ENCODE results near the gene VAMP5. TPM values are rescaled to one million over a fixed set of nuclear protein-coding genes. Genes with fewer than 3 reads are reported as not detected.
"Not testable (repeated sequence)": the region's sequence is repeated elsewhere in the genome, so short reads cannot be mapped to it uniquely, and the experiment has no call there.

VAMP5 gene
- total RNA-seq, 1 donor from 2014 or later: 65.6 TPM

DNA sequence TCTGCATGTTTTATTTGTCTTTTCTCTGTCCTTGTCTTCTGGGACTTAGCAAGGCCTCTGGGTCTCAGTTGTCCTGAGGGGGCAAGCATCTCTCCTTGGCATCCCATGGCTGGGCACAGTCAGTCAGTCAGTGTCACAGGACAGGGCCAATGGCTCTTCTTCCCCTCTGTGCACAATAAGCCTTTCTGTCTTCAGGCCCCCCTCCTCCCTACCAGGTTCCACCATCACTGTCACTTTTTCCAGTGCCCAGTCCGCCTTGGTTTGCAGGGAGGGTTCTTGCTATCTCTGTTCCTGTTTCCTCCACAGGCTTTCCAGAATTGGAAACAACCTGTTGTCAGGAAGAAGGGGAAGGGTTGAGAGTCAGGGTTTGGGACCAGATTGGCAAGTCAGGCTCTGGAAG, 1.7 kb upstream of the VAMP5 start:
- intact Hi-C loops (cut with micrococcal nuclease): no loop called here

DNA sequence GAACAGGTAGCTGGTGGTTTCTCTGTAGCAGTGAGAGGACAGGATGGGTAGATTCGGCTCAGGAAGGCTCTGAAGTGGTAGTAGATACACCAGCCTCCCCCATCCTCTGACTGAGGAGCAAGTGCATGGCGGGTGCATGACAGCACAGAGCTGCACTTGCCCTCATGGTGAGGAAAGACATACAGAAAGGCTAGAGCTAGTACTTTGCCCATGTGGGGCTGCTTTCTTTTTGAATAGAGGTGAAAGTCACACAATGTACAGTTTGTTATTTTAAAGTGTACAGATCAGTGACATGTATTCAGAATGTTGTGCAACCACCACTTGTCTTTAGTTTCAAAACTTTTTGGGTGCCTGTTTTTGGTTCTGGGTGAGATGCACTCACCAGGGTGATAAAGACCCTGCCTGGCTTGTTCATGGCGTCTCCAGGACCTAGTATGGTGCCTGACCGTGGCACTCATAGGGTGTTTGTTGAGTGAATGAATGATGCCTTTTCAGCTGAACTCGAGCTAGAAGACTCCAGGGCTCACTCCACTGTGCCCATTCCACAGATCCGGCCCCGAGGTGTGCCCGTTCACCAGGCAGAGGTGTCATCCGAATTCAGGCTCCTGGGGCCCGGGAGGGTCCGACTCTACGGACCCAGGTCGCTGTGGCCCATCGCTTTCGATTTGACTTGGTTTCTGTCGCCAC, 421 bp upstream of the VAMP5 start:
- intact Hi-C loops (cut with micrococcal nuclease): loop anchor here (1.0 to 2.0 kb wide), 3 partner anchors 11 to 33 kb away; partner anchors contain the start of genes GGCX, RNF181 and USP39

DNA sequence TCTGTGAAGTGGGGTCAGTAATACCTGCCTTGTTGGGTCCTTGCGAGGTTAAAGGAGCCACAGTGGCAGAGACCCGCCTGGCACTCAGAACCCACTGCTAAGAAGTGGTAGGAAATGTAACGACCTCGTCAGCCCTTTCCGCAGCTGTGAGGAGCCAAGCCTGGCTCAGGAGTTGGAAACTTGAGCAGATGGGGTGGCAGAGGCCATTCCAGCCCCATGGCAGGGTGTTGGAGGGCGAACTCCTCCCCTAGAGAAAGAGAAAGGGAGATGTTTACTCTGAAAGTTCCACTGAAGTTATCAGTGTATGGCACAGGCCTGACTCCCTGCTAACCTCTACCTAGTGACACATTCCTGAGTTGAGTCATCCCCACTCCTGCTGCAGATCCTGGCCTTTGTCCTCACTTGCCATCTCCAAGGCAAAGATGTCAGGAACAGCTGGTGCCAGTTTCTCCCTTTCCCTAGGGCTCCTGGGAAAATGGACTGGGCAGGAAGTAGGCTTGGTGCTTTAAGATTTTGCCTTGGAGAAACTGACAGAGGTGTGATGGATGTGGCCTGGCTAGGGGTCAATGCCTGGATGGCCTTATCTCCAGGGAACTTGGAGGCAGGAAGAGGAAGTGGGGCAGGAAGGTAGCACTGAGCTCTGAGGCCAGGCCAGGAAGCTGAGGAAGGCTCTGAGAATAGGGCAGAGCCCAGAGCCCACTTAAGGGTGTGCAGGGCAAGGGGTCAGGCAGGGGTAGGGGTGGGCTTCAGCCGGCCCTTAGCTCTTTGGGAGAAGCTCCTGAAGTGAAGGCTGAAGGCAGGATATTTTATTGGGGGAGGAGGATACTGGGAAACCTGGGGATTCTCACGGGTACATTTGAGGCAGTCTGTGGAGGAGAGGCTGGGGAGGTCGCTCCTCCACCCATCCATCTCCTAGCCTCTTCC, 888 bp downstream of the VAMP5 start:
- intact Hi-C loops (cut with micrococcal nuclease): loop anchor here (1.0 to 2.0 kb wide), 3 partner anchors 10 to 32 kb away; partner anchors contain the start of genes GGCX, RNF181 and USP39

DNA sequence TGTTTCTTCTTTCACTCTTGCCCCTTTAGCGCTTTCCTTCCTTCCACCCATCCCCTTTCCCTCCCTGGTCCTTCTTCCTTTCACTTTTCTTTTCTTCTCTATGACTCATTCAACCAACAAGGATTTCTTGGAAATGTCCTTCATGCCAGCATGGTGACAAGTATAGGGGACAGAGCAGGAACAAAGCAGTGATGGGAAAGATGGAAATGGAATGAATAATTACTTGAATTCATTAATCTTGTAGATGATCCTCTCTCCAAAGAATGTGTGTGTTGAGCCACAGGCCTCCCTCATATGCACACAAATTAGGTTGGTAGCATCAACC, 1.5 kb downstream of the VAMP5 start:
- intact Hi-C loops (cut with micrococcal nuclease): loop anchor here (2.0 kb wide), 1 partner anchor 31 kb away; the partner anchor contains the start of gene USP39

DNA sequence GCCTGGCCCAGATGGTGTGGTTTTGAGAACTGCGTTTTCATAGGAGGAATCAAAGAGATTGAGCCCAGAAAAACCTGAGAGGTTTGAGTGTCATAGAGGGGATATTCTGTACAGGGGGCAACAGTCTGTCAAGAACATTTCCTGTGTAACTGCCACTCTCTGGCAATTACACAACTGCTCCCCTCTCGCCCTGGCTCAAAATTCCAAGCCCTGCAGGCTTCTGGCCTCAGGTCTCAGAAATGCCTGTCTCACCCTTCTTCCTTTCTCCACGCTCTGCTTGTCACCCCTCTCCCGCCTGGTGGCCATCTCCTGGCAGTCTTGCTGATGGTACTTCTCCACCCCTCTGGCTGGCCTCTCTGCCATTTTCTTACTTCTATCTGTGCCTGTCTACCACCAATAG, 4.0 kb downstream of the VAMP5 start:
- intact Hi-C loops (cut with micrococcal nuclease): no loop called here

DNA sequence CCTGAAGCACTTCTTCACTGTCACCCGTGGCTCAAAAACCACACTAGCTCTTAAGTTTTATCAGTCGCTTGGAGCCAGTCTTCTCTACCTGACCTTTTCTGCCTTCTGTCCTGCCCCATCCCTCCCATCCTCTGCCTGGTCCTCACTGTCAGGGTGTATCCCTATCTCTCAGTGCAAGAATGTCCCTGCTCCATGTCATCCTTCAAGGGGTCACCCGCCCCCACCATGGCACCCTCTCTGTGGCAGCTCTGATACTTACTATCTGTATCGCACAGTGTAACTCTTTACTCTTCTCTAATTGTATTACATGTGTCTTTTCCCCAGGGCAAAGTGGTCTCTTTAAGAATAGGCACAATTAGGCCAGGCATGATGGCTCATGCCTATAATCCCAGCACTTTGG, 4.4 kb downstream of the VAMP5 start:
- intact Hi-C loops (cut with micrococcal nuclease): no loop called here

DNA sequence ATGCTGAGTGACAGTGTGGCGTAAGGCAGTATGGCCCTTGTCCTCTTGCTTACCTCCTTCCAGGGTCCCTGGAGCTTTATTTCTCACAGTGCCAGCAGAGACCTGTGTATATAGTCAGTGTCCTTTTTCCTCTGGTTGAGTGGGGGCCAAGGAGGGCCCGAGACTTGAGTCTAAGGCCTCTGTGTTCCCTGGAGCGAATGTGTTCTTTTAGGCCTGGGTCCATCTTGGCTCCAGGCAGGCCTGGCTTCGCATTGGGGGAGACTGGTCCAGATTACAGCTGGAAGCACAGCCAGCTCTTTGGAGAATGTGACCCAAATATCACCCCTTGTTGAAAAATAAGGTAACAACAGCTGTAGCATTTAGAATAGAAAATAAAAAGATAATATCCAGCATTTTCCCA, 5.0 kb downstream of the VAMP5 start:
- intact Hi-C loops (cut with micrococcal nuclease): no loop called here

DNA sequence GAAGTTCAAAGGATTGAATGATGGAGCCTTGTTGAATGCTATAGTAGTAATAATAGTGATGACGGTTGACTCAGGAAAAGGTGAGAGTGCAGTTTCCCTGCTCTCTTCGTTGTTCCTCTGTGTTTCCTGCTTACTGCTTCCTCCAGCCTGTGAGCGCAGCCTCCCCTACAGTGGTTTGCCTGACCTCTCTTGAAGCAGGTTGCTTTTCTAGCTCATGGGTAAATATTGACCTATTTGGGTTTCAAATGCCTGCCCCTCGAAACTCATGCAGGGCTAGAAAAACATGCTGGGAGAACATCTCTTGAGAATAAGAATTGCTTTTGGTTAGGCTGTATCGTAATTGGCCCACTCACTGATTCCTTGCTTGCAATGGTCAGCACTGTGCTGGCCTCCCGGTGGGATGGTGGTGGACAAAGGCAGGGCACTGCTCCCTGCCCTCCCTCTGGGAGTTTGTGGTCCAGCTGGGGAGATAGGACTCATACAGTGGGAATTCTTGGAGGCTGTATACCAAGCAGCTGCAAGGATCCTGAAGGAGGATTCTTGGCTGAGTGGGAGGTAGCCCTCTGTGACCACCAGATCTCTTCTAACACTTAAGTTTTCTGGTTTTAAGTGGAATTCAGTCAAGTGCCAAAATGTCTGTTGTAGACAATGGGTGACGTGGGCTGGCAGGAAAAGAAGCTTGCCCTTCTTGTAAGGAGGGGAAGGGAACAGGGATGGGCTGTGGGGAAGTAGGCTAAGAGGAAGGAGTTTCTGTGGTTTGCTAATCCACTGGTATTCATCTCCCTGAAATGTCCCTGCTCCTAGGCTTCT, 6.0 kb downstream of the VAMP5 start:
- intact Hi-C loops (cut with micrococcal nuclease): no loop called here

DNA sequence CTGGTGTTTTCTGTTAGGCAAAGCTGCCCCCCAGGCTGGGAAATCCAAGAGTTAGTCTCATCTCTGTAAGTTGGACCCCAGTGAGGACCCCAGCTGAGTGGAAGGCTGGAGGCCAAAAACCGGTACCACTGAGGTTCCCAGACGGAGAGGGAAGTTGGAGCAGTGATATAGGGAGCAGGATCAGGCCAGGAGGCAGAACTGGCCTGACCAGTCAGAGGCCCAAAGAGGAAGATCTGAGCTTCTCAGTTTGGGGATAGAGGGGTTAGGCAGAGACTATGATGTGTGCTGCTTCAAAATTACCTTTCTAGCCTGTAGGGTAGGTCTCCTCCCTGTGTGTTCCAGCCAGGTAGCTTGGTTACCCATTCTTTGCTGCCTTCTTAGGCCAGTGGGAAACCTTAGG, 6.7 kb downstream of the VAMP5 start:
- intact Hi-C loops (cut with micrococcal nuclease): no loop called here

DNA sequence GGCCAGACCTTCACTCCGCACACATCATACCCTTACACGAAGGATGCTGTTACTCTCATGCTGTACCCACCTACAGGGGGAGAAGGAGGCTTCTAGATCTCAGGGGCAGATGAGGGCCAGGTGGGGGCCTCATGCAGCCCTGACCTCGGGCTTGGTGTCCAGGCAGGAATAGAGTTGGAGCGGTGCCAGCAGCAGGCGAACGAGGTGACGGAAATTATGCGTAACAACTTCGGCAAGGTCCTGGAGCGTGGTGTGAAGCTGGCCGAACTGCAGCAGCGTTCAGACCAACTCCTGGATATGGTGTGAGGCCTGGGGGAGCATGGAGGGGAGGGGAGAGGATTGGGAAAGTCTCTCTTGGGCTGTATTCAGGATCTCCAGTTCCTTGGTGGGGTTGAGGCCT, 7.3 kb downstream of the VAMP5 start:
- intact Hi-C loops (cut with micrococcal nuclease): no loop called here

DNA sequence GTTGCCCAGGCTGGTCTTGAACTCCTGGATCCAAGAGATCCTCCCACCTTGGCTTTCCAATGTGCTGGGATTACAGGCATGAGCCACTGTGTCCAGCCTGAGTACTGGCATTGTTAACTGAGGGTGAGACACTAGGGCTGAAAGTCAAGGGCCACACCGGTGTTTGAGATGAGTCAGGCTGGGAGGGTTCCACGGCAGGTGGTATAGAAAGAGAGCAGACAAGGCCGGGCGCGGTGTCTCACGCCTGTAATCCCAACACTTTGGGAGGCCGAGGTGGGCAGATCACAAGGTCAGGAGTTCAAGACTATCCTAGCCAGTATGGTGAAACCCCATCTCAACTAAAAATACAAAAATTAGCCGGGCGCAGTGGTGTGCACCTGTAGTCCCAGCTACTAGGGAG, 8.1 kb downstream of the VAMP5 start:
- intact Hi-C loops (cut with micrococcal nuclease): not testable (repeated sequence)

DNA sequence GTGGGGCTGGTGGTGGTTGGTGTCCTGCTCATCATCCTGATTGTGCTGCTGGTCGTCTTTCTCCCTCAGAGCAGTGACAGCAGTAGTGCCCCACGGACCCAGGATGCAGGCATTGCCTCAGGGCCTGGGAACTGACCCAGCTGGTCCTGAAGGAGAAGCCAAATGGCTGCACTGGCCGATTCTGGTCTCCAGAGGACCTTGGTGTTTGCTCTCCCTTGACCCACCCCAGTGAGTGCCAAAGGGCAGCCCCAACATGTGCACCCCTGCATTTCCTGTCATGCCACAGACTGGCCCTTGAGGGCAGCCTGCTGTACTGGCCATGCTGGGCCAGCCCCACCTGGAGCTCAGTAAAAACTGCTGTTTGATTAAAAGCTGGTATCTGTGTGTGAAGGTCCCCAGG, 8.8 kb downstream of the VAMP5 start:
- intact Hi-C loops (cut with micrococcal nuclease): no loop called here

DNA sequence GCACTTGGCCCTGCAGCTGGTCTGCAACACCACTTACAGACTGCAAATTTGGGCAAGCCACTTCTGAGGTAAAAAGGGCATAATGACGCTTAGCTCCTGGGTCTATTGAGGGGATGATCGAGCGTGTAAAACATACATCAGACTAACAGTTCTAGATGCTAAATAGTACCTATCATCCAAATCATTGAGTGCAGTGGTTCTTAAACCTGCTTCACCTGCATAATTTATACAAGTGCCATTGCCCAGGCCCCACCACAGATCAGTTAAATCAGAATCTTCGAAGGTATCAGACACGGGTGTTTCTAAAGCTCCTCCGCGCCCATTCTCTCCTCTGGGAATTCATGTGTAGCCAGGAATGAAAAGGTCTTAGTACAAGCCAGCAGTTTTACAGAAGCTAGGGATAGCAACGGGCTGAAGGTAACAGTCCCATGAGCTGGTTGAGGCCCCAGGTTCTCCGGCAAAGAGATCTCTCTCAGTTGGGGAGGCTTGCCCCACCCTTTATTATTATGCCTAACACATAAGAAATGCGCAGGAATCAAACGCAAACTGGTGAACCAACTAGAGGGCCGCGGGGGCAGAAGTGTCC, 10.6 kb downstream of the VAMP5 start:
- intact Hi-C loops (cut with micrococcal nuclease): loop anchor here (1.0 to 2.0 kb wide), 5 partner anchors 11 to 34 kb away; partner anchors contain the start of genes C2orf68, GGCX, USP39 and VAMP5

DNA sequence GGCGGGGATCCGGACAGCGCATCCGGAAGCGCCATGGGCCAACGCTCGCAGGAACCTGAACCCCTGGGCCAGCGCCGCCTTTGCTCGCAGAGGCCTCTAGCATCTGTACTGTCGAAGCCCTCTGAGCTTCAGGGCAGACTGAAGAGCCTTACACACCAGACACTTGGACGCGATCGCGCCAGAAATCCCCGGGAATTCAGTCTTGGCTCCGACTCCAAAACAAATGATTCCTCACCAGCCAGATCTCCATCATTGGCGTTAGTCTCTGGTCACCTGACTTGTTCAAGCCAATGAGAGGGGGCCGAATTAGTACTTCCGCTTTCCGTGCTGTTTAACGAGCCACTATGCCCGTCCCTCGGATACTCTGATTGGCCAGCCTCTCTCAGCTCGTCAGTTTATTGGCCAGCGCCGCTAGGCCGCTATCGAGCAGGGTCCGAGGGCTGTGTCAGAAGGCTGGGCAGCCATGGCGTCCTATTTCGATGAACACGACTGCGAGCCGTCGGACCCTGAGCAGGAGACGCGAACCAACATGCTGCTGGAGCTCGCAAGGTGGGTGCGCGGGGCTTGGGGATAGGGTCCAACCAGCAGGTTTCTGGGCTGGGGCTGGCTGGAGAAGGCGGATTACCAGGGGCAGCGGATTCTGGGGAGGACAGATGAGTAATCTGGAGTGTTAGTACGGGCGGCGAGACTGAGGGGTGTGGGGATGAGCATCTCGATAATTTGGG, 11.2 kb downstream of the VAMP5 start, which contains the start of gene RNF181:
Gene RNF181 (plus strand): TSS at position 445 of the 725 bp plus-strand sequence. CDS start 19 bp downstream, at position 464.
- intact Hi-C loops (cut with micrococcal nuclease): loop anchor here (1.0 to 2.0 kb wide), 5 partner anchors 11 to 34 kb away; partner anchors contain the start of genes C2orf68, GGCX, USP39 and VAMP5

DNA sequence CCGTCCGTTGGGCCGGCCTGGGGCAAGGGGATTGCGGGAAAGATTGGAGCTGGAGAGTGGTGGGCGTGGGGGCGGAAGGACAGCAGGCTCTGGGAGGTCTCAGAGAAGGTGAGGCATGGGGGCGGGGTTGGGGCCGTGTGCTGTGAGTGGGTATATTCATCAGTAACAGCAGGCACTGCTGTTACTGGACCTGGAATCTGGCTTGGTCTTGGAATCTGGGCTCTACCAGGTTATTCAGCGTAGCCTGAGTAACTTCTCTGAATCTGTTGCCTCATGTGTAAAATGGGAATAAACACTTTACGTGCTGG, 11.7 kb downstream of the VAMP5 start:
- intact Hi-C loops (cut with micrococcal nuclease): no loop called here

DNA sequence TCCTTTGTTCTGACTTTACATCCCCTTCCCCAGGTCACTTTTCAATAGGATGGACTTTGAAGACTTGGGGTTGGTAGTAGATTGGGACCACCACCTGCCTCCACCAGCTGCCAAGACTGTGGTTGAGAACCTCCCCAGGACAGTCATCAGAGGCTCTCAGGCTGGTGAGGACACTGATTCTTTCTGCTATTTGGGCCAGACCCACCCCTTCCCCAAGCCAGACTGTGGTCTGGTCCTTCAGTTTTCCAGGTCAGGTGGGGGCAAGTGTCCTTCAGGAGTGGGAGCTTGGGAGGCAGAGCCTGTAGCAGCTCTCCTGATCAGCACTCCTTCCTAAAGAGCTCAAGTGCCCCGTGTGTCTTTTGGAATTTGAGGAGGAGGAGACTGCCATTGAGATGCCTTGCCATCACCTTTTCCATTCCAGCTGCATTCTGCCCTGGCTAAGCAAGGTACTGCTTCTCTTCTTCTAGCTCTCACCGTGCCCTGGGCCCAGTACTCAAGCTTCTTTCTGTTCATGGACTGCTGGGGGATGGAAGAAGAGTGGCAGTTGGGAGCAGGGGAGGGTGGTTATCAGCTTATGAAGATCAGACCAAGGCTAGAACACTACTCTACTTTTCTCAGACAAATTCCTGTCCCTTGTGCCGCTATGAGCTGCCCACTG, 12.4 kb downstream of the VAMP5 start:
- intact Hi-C loops (cut with micrococcal nuclease): no loop called here

DNA sequence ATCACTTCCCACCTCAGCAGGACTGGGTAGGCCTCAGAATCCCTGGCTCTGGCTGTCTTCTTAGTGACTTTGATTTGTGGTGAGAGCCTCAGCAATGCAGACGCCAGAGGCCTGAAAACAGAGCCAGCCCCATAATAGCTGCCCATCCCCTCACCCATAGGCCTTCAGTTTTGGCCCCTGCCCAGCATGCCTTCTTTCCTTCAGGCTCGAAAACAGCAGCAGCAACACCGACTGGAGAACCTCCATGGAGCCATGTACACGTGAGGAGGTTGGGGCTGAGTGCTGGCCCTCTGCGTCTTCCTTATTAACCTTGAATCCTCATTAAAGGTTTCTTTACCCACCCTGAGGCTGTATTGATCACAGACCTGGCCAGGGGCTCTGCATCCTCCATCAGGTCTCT, 13.0 kb downstream of the VAMP5 start:
- intact Hi-C loops (cut with micrococcal nuclease): no loop called here

DNA sequence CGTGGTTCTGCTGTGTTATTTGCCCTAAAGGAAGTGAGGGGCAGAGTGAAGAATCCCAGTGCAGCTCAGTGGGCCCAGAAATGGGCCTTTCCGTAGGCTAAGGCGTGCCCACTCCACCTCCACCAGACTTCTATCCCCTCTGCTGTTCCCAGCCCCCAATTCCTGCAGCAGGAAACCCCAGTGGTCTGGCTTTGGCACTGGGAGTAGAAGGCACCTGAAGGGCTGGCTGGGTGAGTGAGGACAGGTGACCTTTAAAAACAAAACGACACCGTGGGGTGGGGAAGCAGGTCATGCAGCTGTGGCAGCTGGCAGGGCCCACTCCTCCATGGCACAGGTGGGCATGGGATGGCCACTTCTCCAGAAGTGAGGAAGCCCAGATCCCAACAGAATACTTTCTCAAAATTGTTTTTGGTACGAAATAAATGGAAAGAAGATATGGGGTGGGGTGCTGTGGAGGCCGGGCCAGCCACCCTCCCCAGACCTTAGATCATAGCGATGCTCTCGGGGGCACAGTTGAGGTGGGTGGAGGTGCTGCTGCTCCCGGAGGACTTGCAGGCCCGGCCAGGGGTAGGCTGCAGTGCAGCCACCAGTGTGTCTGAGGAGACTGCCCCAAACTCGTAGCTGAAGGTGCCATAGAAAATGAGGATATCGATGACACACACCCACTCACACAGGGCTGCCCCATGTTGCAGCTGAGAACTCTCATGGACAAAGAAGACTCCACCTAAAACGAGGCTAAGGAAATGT, 14.5 kb downstream of the VAMP5 start:
- intact Hi-C loops (cut with micrococcal nuclease): no loop called here
